ENCODE data around the gene CEBPZOS.
A peak's percentile ranks its signal among the peaks of the same experiment; 100 is the strongest.

Gene CEBPZOS

GRCh38 chr2:37196320-37197195 lies at the start of gene CEBPZOS:
TSS of gene CEBPZOS (plus strand) at chr2:37196496. CDS start at chr2:37199705, 3,209 bp downstream.
- DNase-seq, result peak; percentile 46

DNA sequence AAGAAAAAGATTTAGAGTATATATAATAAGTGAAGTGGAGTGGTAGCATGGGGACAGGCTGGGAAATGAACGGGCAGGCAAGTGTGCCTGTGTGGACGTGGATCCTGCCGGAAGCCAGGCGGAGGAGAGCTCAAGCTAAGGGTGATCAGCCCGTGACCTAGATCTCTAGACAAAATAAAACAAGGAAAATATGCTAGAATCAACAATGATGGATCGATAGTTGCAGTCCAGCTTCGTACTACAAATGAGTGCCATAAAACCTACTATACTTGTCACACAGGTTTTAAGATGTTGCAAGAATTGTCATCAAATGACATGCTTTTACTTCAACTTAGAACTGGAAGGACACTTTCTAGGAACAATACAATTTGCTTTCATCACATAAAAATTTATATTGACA lies 48.0 kb upstream of the CEBPZOS start:
- DNase-seq, result no peak

DNA sequence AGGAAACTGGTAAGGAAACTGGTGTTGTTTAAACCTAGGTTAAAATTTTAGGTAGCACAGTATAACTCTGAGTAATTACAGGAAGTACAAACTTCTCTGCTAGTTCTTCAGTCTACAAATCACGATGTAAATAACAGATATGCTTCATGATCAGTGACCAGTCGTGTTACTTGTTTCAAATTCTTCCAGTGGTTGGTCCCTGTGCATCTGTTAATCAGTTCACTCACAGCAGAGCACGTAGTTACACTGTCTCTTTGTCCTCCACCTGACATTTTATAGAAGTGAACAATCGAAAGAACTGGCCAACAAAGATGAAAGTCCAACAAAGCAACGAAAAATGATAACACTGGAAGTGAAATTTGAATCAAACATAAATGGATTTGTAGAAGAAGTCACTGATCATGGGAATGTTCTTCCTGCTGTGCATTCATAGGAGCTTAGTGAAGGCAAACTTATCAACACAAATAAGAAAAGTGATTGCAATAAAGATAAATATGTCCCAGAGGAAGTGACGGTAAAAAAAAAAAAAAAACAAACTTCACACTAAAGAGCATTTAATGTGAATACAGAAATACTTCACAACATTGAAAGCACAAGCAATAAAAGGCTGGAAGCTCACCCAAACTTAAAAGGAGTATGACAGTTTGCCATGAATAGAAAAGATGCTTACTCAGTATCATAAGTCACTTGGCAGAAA lies 46.5 kb upstream of the CEBPZOS start:
- DNase-seq, result no peak

- DNase-seq, result no peak
Observed at GRCh38 chr2:37153224-37153623, 43.1 kb upstream of the CEBPZOS start.

GRCh38 chr2:37154785-37155184 lies 41.5 kb upstream of the CEBPZOS start:
- no peak for DNase-seq

DNA sequence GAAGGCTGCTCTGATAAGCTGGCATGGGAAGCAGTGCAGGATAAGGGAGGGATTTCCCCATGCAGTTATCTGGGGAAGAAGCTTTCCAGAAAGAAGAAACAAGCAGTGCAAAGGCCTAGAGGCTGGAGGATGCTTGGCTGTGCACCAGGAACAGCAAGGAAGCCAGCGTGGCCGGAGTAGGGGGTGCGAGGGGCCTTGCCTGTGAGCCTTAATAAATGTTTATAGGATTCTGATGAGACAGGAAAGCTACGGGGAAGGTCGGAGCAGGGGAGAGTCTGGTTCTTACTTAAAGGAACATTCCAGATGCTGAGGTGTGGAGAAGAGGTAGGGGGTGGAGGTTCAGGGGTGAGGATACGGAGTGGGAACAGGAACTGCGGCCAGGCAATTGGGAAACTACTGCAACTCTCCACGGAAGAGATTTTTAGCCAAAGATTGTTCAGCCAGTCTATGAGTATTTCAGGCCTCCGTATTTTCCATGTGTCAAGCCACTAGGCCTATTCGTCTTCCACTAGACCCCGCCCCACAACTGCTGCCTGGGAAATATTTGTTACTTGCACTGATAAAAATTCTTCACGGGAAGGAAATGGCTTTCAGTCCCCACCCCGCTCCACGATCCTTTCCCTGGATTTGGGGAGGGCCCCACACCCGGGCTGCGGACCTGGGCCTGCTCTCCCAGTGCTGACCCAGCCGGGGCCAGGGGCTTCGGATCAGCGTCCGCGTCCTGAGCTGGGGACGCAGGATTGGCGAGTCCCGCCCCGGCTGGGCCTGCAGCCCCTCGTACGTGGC lies 40.0 kb upstream of the CEBPZOS start:
- DNase-seq, result peak; percentile 19

DNA sequence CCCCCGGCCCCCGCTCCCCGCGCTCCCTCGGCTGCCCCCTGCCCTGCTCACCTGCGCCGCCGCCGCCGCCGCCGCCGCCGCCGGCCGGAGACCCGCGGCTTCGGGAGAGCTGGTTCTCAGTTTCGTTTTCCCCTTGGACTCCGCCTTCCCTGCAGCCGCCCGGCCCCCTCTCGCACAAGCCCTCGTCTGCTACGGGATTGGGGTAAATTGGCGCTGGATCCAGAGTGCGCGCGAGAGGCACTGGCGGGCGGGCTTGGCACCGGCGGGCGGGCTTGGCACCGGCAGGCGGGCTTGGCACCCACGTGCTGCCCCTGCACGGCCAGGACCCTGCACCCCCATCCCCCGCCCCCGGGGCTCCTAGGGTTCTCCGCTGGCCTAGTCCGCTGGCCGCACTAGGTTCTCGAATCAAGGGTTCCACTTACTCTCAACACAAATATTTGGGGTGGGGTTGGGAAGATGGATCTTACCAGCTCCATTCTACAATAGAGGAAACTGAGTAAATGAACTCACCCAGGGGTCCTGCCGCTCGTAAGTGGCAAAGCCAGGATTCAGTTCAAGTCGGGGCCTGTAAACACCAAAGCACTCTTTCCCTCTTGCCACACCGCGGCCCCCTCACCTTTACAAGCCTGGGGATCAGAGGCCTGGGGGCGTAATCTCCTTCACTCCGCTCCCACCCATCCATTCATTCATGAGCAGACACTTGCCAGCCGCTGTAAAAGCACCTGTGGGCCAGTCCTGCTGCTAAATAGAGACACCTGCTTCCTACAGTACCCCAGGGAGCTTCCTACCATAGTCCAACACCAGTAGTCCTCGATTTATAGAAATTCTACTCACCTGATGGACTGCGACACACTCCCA lies 39.2 kb upstream of the CEBPZOS start, which contains the start of gene EIF2AK2:
EIF2AK2 (minus strand) TSS at position 124 of the 858 bp plus-strand sequence. CDS start 9,174 bp downstream, outside the sequence.
- peak; percentile 82 for DNase-seq

DNA sequence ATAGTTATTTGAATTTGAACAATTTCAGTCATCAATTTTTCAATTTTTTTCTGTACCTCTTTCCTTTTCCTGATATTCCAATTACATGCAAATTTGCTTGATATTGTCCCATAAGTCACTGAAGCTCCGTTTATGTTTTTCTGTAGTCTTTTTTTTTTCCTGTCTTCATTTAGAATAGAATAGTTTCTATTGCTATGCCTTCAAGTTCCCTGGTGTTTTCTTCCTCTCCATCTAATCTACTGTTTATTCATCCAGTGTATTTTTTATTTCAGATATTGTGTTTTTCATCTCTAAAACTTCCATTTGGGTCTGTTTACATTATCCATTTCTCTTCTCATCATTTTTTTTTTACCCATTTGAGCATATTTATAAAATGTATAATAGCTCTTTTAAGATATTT lies 31.5 kb upstream of the CEBPZOS start:
- no peak for DNase-seq

DNA sequence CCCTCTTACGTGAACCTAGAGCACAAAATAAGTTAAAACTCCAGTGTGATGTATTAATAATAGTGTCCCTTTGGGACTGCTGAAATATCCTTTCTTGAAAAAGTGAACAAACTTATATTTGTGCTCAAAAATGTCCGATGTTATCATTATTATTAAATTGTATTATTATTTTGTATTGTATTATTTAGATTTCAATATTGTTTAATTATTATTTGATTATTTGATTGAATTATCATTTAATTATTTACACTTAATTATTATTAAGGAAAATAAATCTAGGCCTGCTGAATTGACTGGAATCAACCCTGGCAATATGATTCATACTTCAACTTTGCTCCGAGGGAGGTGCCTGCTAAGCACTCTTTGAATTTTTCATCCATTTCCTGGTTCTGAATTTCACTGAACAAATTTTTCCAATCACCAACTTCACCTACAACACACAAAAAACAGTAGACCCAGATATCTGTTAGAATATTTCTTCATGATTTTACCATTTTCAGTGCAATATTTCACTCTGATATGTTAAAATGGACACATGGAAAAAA lies 28.6 kb upstream of the CEBPZOS start:
- no peak for DNase-seq

GRCh38 chr2:37168217-37168981 lies 27.9 kb upstream of the CEBPZOS start:
- no peak for DNase-seq

GRCh38 chr2:37171624-37171950 lies 24.7 kb upstream of the CEBPZOS start:
- no peak for DNase-seq

GRCh38 chr2:37173741-37174140 lies 22.6 kb upstream of the CEBPZOS start:
- DNase-seq, result no peak

DNA sequence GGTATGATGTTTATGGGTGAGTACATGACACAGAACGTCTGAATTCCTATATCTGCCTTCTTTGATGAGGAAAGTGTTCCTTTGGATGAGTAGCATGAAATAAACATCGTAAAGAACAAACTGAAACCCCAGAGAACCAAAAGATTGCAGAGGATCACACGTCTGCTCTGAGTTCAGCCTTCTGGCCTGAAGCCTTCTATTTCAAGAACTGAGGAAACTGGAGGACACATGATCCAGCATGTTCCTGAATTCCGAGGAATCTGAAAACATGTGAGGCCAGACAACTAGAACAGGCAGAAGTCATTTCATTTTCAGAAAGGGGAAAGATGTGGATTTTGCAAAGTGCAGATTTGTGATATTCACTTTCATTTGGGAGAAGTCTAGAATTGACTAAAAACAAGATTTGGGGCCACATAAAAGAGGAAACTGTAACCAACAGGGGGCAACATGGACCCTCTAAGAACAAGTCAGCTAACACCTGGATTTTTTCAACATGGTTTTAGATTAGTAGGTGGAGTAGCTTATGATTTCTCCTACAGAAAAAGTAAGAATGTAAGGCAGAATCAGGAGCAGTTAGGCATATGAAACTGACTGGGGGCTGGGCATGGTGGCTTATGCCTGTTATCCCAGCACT lies 16.2 kb upstream of the CEBPZOS start:
- DNase-seq, result no peak

- no peak for DNase-seq
Observed at GRCh38 chr2:37180640-37181039, 15.7 kb upstream of the CEBPZOS start.

GRCh38 chr2:37181726-37182684 lies 14.3 kb upstream of the CEBPZOS start:
- DNase-seq, result no peak

DNA sequence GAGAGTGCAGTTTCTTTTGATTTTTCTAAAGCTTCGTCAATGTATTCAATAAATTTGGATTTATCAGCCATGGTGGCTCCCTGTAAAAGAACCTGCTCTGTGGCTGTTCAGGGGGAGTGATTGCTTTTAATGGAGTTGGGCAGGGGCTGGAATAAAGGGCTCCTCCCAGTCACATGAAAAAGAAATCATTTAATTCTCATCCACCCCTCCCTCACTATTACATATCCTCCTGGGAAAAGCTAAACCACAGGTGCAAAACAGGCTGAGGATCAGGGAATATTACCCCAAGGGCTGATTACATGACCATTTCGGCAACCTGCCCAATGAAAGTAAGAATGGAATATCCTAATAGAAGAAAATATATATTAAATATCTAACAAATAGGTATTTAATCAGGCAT lies 7.7 kb upstream of the CEBPZOS start, which contains the start of gene SULT6B1:
SULT6B1 (minus strand) TSS at position 101 of the 400 bp plus-strand sequence; CDS start at position 71, 30 bp downstream.
- no peak for DNase-seq

GRCh38 chr2:37189452-37190153 lies 6.7 kb upstream of the CEBPZOS start:
- no peak for DNase-seq

GRCh38 chr2:37190290-37190689 lies 6.0 kb upstream of the CEBPZOS start:
- DNase-seq, result no peak

DNA sequence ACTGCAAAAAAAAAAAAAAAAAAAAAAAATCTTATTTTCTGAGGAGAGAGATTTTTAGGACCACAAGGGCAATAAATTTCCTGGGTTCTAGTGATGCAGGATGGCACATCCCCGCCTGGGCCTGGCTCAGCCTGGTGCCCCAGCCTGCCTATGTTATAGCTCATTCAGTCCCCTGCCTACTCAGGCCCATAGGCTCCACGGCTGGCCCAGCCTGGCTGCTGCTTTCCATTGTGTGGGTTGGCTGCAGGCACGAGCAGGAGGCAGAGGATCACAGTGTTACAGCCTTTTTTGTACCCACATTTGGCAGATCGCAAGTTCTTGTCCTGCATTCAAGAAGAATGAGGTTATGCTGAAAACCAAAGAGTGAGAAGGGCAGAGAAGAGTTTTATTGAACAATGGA lies 5.0 kb upstream of the CEBPZOS start:
- no peak for DNase-seq
